ENCODE measurements around the gene PPP2R1B. TPM values are rescaled to one million over a fixed set of nuclear protein-coding genes. Genes with fewer than 3 reads are reported as not detected.

Gene PPP2R1B
- total RNA-seq, 1 experiment from 2014 or later: 27.3 TPM

GRCh38 chr11:111808063-111808588, 41.9 kb upstream of the PPP2R1B start:
- POLR2A ChIA-PET: no interaction called here
- CTCF ChIA-PET: interaction anchor here (0.7 to 2.0 kb wide), 4 partner anchors 27 to 354 kb away, joined by 3 to 7 read pairs (median 4); no protein-coding TSS in a partner anchor
- intact Hi-C loops (cut with micrococcal nuclease): no loop called here
- Mint-ChIP-seq H3K4me3 (ENCODE audit: unreplicated experiment) (no peak overlapping the region), H3K36me3 (ENCODE audit: insufficient read depth, unreplicated experiment) (peaks cover 28% of the 10 kb centered on the region), H3K4me1 (ENCODE audit: insufficient read depth, unreplicated experiment) (no peaks in the 10 kb centered on the region), H3K27me3 (ENCODE audit: insufficient read depth, unreplicated experiment) (no peaks in the 10 kb centered on the region), H3K9me3 (ENCODE audit: unreplicated experiment) (no peaks in the 10 kb centered on the region), H3K27ac (ENCODE audit: low read depth, unreplicated experiment) (no peak overlapping the region)
- DNase-seq (ENCODE audit: unreplicated experiment): no peak
- no TSS peak for BruUV-seq (replicated peaks)
- no peak for TF ChIP-seq CTCF (IDR thresholded peaks at IDR 0.05; ENCODE audit: unreplicated experiment)

GRCh38 chr11:111807076-111807475, 40.9 kb upstream of the PPP2R1B start:
- Mint-ChIP-seq H3K9me3 (ENCODE audit: unreplicated experiment) (no peaks in the 10 kb centered on the region), H3K27me3 (ENCODE audit: insufficient read depth, unreplicated experiment) (no peaks in the 10 kb centered on the region), H3K36me3 (ENCODE audit: insufficient read depth, unreplicated experiment) (peaks cover 34% of the 10 kb centered on the region), H3K4me1 (ENCODE audit: insufficient read depth, unreplicated experiment) (peaks cover 2% of the 10 kb centered on the region), H3K27ac (ENCODE audit: low read depth, unreplicated experiment) (no peak overlapping the region), H3K4me3 (ENCODE audit: unreplicated experiment) (no peak overlapping the region)
- DNase-seq (ENCODE audit: unreplicated experiment): no peak
- POLR2A ChIA-PET: interaction anchor here (0.7 to 1.0 kb wide), 3 partner anchors 8 to 28 kb away, joined by 3 read pairs; no protein-coding TSS in a partner anchor
- intact Hi-C loops (cut with micrococcal nuclease): no loop called here
- no peak for TF ChIP-seq CTCF (IDR thresholded peaks at IDR 0.05; ENCODE audit: unreplicated experiment)
- CTCF ChIA-PET: interaction anchor here (0.6 to 2.0 kb wide), 4 partner anchors 20 to 243 kb away, joined by 3 to 4 read pairs (median 4); no protein-coding TSS in a partner anchor
- BruUV-seq (replicated peaks): no TSS peak

GRCh38 chr11:111801135-111801534, 34.9 kb upstream of the PPP2R1B start:
- Mint-ChIP-seq H3K9me3 (ENCODE audit: unreplicated experiment) (peaks cover 7% of the 10 kb centered on the region), H3K27me3 (ENCODE audit: insufficient read depth, unreplicated experiment) (no peaks in the 10 kb centered on the region), H3K36me3 (ENCODE audit: insufficient read depth, unreplicated experiment) (peaks cover 10% of the 10 kb centered on the region), H3K27ac (ENCODE audit: low read depth, unreplicated experiment) (no peak overlapping the region), H3K4me1 (ENCODE audit: insufficient read depth, unreplicated experiment) (peaks cover 16% of the 10 kb centered on the region), H3K4me3 (ENCODE audit: unreplicated experiment) (no peak overlapping the region)
- DNase-seq (ENCODE audit: unreplicated experiment): peak; percentile 6
- BruUV-seq (replicated peaks): no TSS peak
- no peak for TF ChIP-seq CTCF (IDR thresholded peaks at IDR 0.05; ENCODE audit: unreplicated experiment)
- CTCF ChIA-PET: interaction anchor here (0.7 to 1.1 kb wide), 3 partner anchors 24 to 346 kb away, joined by 3 read pairs; no protein-coding TSS in a partner anchor
- intact Hi-C loops (cut with micrococcal nuclease): no loop called here
- POLR2A ChIA-PET: interaction anchor here (0.6 to 2.7 kb wide), 8 partner anchors 9 to 199 kb away, joined by 3 to 10 read pairs (median 4); partner anchors contain the start of genes PPP2R1B and SIK2

- H3K36me3 Mint-ChIP-seq (ENCODE audit: insufficient read depth, unreplicated experiment): peaks cover 17% of the 10 kb centered on the region
- TF ChIP-seq CTCF (IDR thresholded peaks at IDR 0.05; ENCODE audit: unreplicated experiment): no peak
- no peaks in the 10 kb centered on the region for H3K27me3 Mint-ChIP-seq (ENCODE audit: insufficient read depth, unreplicated experiment)
- peaks cover 16% of the 10 kb centered on the region for H3K4me1 Mint-ChIP-seq (ENCODE audit: insufficient read depth, unreplicated experiment)
- no peak overlapping the region for H3K27ac Mint-ChIP-seq (ENCODE audit: low read depth, unreplicated experiment)
- H3K9me3 Mint-ChIP-seq (ENCODE audit: unreplicated experiment): peaks cover 7% of the 10 kb centered on the region
- intact Hi-C loops (cut with micrococcal nuclease): no loop called here
- no peak overlapping the region for H3K4me3 Mint-ChIP-seq (ENCODE audit: unreplicated experiment)
- no TSS peak for BruUV-seq (replicated peaks)
- DNase-seq (ENCODE audit: unreplicated experiment): no peak
- CTCF ChIA-PET: interaction anchor here (0.5 to 0.6 kb wide), 2 partner anchors 14 to 173 kb away, joined by 4 to 5 read pairs; no protein-coding TSS in a partner anchor
- POLR2A ChIA-PET: interaction anchor here (1.2 to 3.2 kb wide), 2 partner anchors 8 to 32 kb away, joined by 3 to 12 read pairs; partner anchors contain the start of gene PPP2R1B
These were observed 32.1 kb upstream of the PPP2R1B start for GRCh38 chr11:111798279-111798678.

All from MCF 10A (cell line).